ENCODE data around the gene SHH. TPM values are rescaled to one million over a fixed set of nuclear protein-coding genes. Genes with fewer than 3 reads are reported as not detected.
A peak's percentile ranks its signal among the peaks of the same experiment; 100 is the strongest.

The SHH gene
- total and polyA plus RNA-seq, 7 experiments from 2014 or later = not detected

DNA sequence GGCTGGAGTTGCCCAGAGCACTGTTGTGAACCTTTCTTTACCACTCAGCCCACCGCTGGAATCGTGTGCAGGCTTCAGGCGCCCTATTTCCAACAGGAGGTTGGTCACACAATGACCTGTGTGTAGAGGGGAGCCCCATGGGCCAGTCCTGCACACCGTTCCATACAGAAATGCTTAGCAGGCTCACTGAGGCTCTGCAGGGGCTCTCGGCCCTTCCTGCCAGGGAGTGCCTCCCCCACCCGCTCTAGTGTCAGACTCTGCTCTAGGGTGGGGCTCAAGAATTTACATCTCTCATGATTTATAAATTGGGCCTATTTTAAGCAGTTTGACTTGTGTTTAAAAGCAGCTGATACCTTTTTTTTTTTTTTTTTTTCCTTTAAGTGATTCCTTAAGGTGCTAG, 42.0 kb downstream of the SHH start:
- H3K4me1 Mint-ChIP-seq = peaks cover 2 to 21% (median 7%) of the 10 kb centered on the region in 7 donors
- ATAC-seq = no peak
- H3K27ac Mint-ChIP-seq = peak overlapping the region in 1 of 9 donors; percentile 52
- no peak overlapping the region for H3K27ac ChIP-seq (ENCODE audit: low read depth, low read length)
- H3K27me3 ChIP-seq (ENCODE audit: control insufficient read depth in 2 of 2, insufficient read depth in 2 of 2, low read length in 2 of 2) = no peaks in the 10 kb centered on the region
- ChIA-PET CTCF (interaction anchor here (0.7 to 4.9 kb wide), 2 partner anchors 171 to 172 kb away, joined by 3 to 78 read pairs; no protein-coding TSS in a partner anchor), POLR2A (no interaction called here)
- H3K4me3 Mint-ChIP-seq = no peak overlapping the region
- no peak for DNase-seq
- H3K4me1 ChIP-seq (ENCODE audit: control insufficient read depth in 2 of 2, insufficient read depth in 2 of 2, low read length in 2 of 2) = peaks cover 0 to under 1% of the 10 kb centered on the region in 2 donors
- H3K36me3 ChIP-seq (ENCODE audit: control insufficient read depth in 2 of 3, insufficient read depth in 3 of 3, low read length in 3 of 3) = peaks cover 17 to 89% (median 28%) of the 10 kb centered on the region in 3 experiments
- H3K36me3 Mint-ChIP-seq = peaks cover 18 to 67% (median 43%) of the 10 kb centered on the region in 5 donors
- no peaks in the 10 kb centered on the region for H3K27me3 Mint-ChIP-seq
- H3K9me3 ChIP-seq (ENCODE audit: control insufficient read depth in 2 of 3, low read length in 3 of 3) = no peaks in the 10 kb centered on the region
- intact Hi-C loops (cut with micrococcal nuclease) = no loop called here
- no peaks in the 10 kb centered on the region for H3K9me3 Mint-ChIP-seq
- H3K4me3 ChIP-seq (ENCODE audit: low read length) = no peak overlapping the region

DNA sequence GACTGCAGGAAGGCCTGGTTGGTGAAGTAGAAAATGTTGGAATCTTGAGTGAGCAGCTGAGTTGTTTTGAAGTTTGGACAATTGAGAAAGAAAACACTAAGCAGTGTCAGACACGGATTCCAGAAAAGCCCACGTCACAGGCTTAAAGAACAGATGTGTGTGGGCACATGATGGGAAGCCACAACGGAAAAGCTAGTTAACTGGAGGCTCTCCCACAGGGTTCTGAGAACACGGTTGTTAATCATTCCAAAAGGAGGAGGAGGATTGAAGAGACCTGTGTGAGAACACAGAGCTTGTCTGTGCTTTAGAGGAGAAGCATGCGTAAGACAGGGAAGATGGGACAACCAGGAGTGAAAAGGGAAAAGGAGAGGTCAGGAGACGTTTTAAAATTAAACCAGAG, 42.6 kb downstream of the SHH start:
- H3K27ac ChIP-seq (ENCODE audit: low read depth, low read length) = no peak overlapping the region
- no peaks in the 10 kb centered on the region for H3K9me3 ChIP-seq (ENCODE audit: control insufficient read depth in 2 of 3, low read length in 3 of 3)
- ChIA-PET POLR2A (no interaction called here), CTCF (interaction anchor here (4.9 kb wide), 1 partner anchor 172 kb away, joined by 78 read pairs; no protein-coding TSS in a partner anchor)
- intact Hi-C loops (cut with micrococcal nuclease) = loop anchor here (2.0 to 5.0 kb wide), 2 partner anchors 82 to 389 kb away; no protein-coding TSS in a partner anchor
- ATAC-seq (no peak), DNase-seq (no peak)
- Mint-ChIP-seq H3K4me1 (peaks cover 4 to 27% (median 11%) of the 10 kb centered on the region in 7 donors), H3K27me3 (no peaks in the 10 kb centered on the region), H3K9me3 (no peaks in the 10 kb centered on the region), H3K36me3 (peaks cover 13 to 61% (median 37%) of the 10 kb centered on the region in 5 donors), H3K4me3 (no peak overlapping the region), H3K27ac (peak overlapping the region in 1 of 9 donors; percentile 52)
- H3K4me1 ChIP-seq (ENCODE audit: control insufficient read depth in 2 of 2, insufficient read depth in 2 of 2, low read length in 2 of 2) = peaks cover 4 to 6% of the 10 kb centered on the region in 2 donors
- peaks cover 14 to 88% (median 30%) of the 10 kb centered on the region in 3 experiments for H3K36me3 ChIP-seq (ENCODE audit: control insufficient read depth in 2 of 3, insufficient read depth in 3 of 3, low read length in 3 of 3)
- no peaks in the 10 kb centered on the region for H3K27me3 ChIP-seq (ENCODE audit: control insufficient read depth in 2 of 2, insufficient read depth in 2 of 2, low read length in 2 of 2)
- H3K4me3 ChIP-seq (ENCODE audit: low read length) = no peak overlapping the region

DNA sequence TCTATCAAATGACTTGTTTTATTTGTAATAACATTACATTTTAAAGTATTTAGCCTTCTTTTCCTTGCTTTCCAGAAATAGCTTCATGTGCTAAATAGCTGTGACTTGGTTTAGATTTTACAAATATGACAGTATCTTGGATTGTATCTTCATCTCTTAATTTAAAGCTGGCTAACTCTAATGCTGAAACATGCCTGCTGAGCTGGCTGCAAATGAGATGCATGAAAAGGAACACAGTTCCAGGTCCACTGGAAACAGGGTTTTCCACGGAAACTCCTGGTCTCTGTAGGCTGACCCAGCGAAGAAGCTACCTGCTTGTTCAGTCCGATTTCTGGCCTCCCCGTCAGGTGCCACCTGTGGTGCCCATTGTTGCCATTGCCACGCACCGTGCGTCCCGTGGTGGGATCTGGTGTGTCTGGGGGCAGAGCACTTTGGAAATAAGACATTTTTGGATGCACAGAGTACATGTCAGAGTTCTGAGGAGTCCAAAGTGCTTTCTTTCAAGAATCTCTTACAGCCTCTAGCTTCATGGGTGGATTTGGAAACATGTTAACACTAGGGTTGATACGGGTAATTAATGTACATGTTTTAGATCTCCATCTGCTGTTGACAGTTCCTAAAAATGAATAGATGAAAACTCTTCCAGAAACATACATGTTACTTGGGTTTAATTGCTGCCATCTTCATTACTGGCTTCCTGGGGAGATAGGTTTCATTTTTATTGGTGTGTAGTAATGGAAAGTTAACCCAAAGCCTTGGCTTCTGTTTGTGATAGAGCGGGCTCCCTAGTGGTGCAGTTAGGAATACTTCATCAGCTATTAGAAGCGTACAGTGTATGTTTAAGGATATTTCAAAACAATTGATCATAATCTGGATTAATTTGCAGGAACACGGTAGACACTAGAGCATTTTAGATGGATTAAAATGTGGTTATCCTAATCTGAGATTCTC, 45.0 kb downstream of the SHH start:
- POLR2A ChIA-PET = no interaction called here
- no peaks in the 10 kb centered on the region for H3K27me3 Mint-ChIP-seq

GRCh38 chr7:155766386-155766785, 45.9 kb downstream of the SHH start:
- no peaks in the 10 kb centered on the region for H3K27me3 Mint-ChIP-seq
- Histone ChIP-seq H3K4me1 (ENCODE audit: control insufficient read depth in 2 of 2, insufficient read depth in 2 of 2, low read length in 2 of 2) (peaks cover 24 to 31% of the 10 kb centered on the region in 2 donors), H3K27me3 (ENCODE audit: control insufficient read depth in 2 of 2, insufficient read depth in 2 of 2, low read length in 2 of 2) (no peaks in the 10 kb centered on the region), H3K36me3 (ENCODE audit: control insufficient read depth in 2 of 3, insufficient read depth in 3 of 3, low read length in 3 of 3) (peaks cover 14 to 61% (median 23%) of the 10 kb centered on the region in 3 experiments), H3K4me3 (ENCODE audit: low read length) (no peak overlapping the region), H3K9me3 (ENCODE audit: control insufficient read depth in 2 of 3, low read length in 3 of 3) (no peaks in the 10 kb centered on the region), H3K27ac (ENCODE audit: low read depth, low read length) (no peak overlapping the region)
- no peak overlapping the region for H3K27ac Mint-ChIP-seq
- ATAC-seq (no peak), DNase-seq (no peak)
- H3K4me3 Mint-ChIP-seq = no peak overlapping the region
- CTCF ChIA-PET = interaction anchor here (0.9 to 4.9 kb wide), 6 partner anchors 9 to 172 kb away, joined by 3 to 78 read pairs (median 5); no protein-coding TSS in a partner anchor
- H3K9me3 Mint-ChIP-seq = no peaks in the 10 kb centered on the region
- POLR2A ChIA-PET = no interaction called here
- intact Hi-C loops (cut with micrococcal nuclease) = loop anchor here in 1 of 2 donors (5.0 kb wide), 1 partner anchor 79 kb away; no protein-coding TSS in a partner anchor
- H3K36me3 Mint-ChIP-seq = peaks cover 12 to 41% (median 23%) of the 10 kb centered on the region in 5 donors
- H3K4me1 Mint-ChIP-seq = peaks cover 34 to 56% (median 44%) of the 10 kb centered on the region in 7 donors

More for the DNA sequence above, 45.0 kb downstream of the SHH start:
- ATAC-seq (no peak), DNase-seq (no peak)
- Mint-ChIP-seq H3K4me3 (no peak overlapping the region), H3K9me3 (no peaks in the 10 kb centered on the region), H3K4me1 (peaks cover 26 to 47% (median 36%) of the 10 kb centered on the region in 7 donors), H3K36me3 (peaks cover 12 to 45% (median 28%) of the 10 kb centered on the region in 5 donors), H3K27ac (no peak overlapping the region)
- intact Hi-C loops (cut with micrococcal nuclease) = loop anchor here in 1 of 2 donors (5.0 kb wide), 1 partner anchor 80 kb away; no protein-coding TSS in a partner anchor
- H3K4me3 ChIP-seq (ENCODE audit: low read length) = no peak overlapping the region
- no peaks in the 10 kb centered on the region for H3K9me3 ChIP-seq (ENCODE audit: control insufficient read depth in 2 of 3, low read length in 3 of 3)
- peaks cover 24 to 31% of the 10 kb centered on the region in 2 donors for H3K4me1 ChIP-seq (ENCODE audit: control insufficient read depth in 2 of 2, insufficient read depth in 2 of 2, low read length in 2 of 2)
- CTCF ChIA-PET = interaction anchor here (0.6 to 4.9 kb wide), 11 partner anchors 10 to 776 kb away, joined by 3 to 78 read pairs (median 3); no protein-coding TSS in a partner anchor
- H3K27ac ChIP-seq (ENCODE audit: low read depth, low read length) = no peak overlapping the region
- H3K36me3 ChIP-seq (ENCODE audit: control insufficient read depth in 2 of 3, insufficient read depth in 3 of 3, low read length in 3 of 3) = peaks cover 14 to 66% (median 23%) of the 10 kb centered on the region in 3 experiments
- H3K27me3 ChIP-seq (ENCODE audit: control insufficient read depth in 2 of 2, insufficient read depth in 2 of 2, low read length in 2 of 2) = no peaks in the 10 kb centered on the region

DNA sequence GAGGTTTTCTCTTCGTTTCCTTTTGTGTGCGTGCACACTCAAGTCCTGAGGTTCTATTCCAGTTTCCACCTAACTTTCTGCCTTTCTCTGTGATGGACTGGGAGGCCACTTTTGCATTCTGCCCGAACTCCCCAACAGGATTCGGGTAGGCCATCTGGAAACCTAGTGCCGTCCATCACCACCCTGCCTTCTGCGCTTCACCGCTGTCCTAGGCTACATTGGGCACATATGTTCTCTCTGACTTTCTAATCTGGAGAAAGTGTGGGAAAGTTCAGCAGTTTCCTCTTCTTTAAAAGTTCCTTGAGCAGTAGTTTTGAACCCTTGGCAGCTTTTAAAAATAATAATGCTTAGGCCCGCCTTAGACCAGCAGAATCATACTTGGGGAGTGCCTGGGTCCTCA, 46.8 kb downstream of the SHH start:
- H3K27me3 Mint-ChIP-seq = no peaks in the 10 kb centered on the region
- POLR2A ChIA-PET = no interaction called here
- no peaks in the 10 kb centered on the region for H3K9me3 Mint-ChIP-seq
- CTCF ChIA-PET = interaction anchor here (2.5 to 4.9 kb wide), 2 partner anchors 8 to 168 kb away, joined by 7 to 78 read pairs; no protein-coding TSS in a partner anchor
- H3K36me3 Mint-ChIP-seq = peaks cover 12 to 37% (median 20%) of the 10 kb centered on the region in 5 donors
- Histone ChIP-seq H3K36me3 (ENCODE audit: control insufficient read depth in 2 of 3, insufficient read depth in 3 of 3, low read length in 3 of 3) (peaks cover 14 to 52% (median 23%) of the 10 kb centered on the region in 3 experiments), H3K9me3 (ENCODE audit: control insufficient read depth in 2 of 3, low read length in 3 of 3) (no peaks in the 10 kb centered on the region), H3K4me3 (ENCODE audit: low read length) (no peak overlapping the region), H3K27ac (ENCODE audit: low read depth, low read length) (no peak overlapping the region), H3K27me3 (ENCODE audit: control insufficient read depth in 2 of 2, insufficient read depth in 2 of 2, low read length in 2 of 2) (no peaks in the 10 kb centered on the region), H3K4me1 (ENCODE audit: control insufficient read depth in 2 of 2, insufficient read depth in 2 of 2, low read length in 2 of 2) (peaks cover 24 to 31% of the 10 kb centered on the region in 2 donors)
- intact Hi-C loops (cut with micrococcal nuclease) = loop anchor here (2.0 to 5.0 kb wide), 3 partner anchors 78 to 469 kb away; partner anchors contain the start of gene INSIG1 (in 1 of the 2)
- DNase-seq (no peak), ATAC-seq (no peak)
- H3K27ac Mint-ChIP-seq = peak overlapping the region in 4 of 9 donors; percentile 48 to 98 (median 76)
- H3K4me1 Mint-ChIP-seq = peaks cover 38 to 63% (median 52%) of the 10 kb centered on the region in 7 donors
- H3K4me3 Mint-ChIP-seq = peak overlapping the region in 2 of 10 donors; percentile 56 to 81

DNA sequence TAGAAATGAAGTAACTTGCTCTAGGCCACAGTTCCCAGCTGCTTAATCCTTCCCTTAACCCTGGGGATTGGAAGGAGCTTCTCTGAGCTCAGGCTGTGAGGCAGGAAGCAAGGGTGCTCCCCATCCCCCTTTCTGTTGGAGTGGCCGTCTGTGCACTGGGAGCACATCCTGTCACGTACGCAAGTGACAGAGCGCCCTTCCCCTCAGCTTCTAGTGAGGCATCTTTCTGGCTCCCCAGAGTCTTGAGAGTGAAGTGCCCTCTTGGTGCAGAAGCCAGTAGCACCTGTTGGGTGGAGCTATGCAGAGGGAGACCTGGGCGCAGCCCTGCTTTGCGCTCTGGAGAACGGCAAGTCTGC, 47.8 kb downstream of the SHH start:
- H3K9me3 Mint-ChIP-seq = no peaks in the 10 kb centered on the region
- H3K36me3 ChIP-seq (ENCODE audit: control insufficient read depth in 2 of 3, insufficient read depth in 3 of 3, low read length in 3 of 3) = peaks cover 8 to 49% (median 14%) of the 10 kb centered on the region in 3 experiments
- H3K4me1 Mint-ChIP-seq = peaks cover 39 to 67% (median 61%) of the 10 kb centered on the region in 7 donors
- no peaks in the 10 kb centered on the region for H3K9me3 ChIP-seq (ENCODE audit: control insufficient read depth in 2 of 3, low read length in 3 of 3)
- peak; percentile 56 for ATAC-seq
- H3K4me3 ChIP-seq (ENCODE audit: low read length) = peak overlapping the region; percentile 12
- peak in 6 of 9 donors; percentile 31 to 60 (median 48) for DNase-seq
- H3K36me3 Mint-ChIP-seq = peaks cover 6 to 41% (median 12%) of the 10 kb centered on the region in 5 donors
- POLR2A ChIA-PET = interaction anchor here (0.5 kb wide), 1 partner anchor 1466 kb away, joined by 3 read pairs; no protein-coding TSS in a partner anchor
- H3K27ac ChIP-seq (ENCODE audit: low read depth, low read length) = peak overlapping the region; percentile 67
- CTCF ChIA-PET = interaction anchor here (1.0 kb wide), 1 partner anchor 166 kb away, joined by 3 read pairs; no protein-coding TSS in a partner anchor
- H3K27me3 Mint-ChIP-seq = no peaks in the 10 kb centered on the region
- intact Hi-C loops (cut with micrococcal nuclease) = loop anchor here (1.0 to 5.0 kb wide), 9 partner anchors 13 to 836 kb away; partner anchors contain the start of genes INSIG1 (in 1 of the 2), PAXIP1 (in 1 of the 2) and RBM33 (in 1 of the 2)
- H3K4me3 Mint-ChIP-seq = peak overlapping the region; percentile 64 to 91 (median 80)
- H3K27me3 ChIP-seq (ENCODE audit: control insufficient read depth in 2 of 2, insufficient read depth in 2 of 2, low read length in 2 of 2) = no peaks in the 10 kb centered on the region
- H3K27ac Mint-ChIP-seq = peak overlapping the region; percentile 73 to 98 (median 91)
- peaks cover 24 to 31% of the 10 kb centered on the region in 2 donors for H3K4me1 ChIP-seq (ENCODE audit: control insufficient read depth in 2 of 2, insufficient read depth in 2 of 2, low read length in 2 of 2)
